OCI-LY3 (cell line): ENCODE measurements around the gene ATP12A.

Experiments used
- EZH2phosphoT487 ChIP-seq: fragments of 200-600 bp; shearing (Covaris generic); IDR thresholded peaks from 2 replicates; pipeline ENCODE4 v1.6.1; 2018; ENCODE audit warnings: antibody characterized with exemption, mixed run types, low read depth
- TF ChIP-seq, protein P1 (sequence below): fragments of 200-600, 300-600 bp; sonication (generic); IDR thresholded peaks from 2 replicates; pipeline ENCODE4 v1.5.1; 2014; ENCODE audit warnings: antibody characterized with exemption, low read length, low read depth

DNA sequence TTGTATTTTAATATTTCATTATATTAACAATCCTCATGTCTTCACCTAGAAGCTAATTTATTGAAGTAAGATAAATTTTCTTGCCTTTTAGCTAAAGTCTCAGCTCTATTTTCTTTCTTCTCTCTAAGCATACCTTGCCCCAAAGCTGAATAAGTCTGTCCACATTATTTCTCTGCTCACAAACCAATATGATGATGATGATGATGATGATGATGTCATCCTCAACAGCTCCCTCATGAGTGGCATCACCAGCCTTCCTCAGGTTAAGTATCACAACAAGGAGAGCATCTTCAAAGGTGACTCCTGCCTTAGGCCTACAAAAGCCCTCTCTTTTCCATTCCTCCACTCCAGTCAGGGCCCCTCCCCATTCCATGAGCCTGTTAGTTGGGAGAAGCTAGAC is 31.9 kb upstream of the ATP12A start:
- TF ChIP-seq, protein P1, sequence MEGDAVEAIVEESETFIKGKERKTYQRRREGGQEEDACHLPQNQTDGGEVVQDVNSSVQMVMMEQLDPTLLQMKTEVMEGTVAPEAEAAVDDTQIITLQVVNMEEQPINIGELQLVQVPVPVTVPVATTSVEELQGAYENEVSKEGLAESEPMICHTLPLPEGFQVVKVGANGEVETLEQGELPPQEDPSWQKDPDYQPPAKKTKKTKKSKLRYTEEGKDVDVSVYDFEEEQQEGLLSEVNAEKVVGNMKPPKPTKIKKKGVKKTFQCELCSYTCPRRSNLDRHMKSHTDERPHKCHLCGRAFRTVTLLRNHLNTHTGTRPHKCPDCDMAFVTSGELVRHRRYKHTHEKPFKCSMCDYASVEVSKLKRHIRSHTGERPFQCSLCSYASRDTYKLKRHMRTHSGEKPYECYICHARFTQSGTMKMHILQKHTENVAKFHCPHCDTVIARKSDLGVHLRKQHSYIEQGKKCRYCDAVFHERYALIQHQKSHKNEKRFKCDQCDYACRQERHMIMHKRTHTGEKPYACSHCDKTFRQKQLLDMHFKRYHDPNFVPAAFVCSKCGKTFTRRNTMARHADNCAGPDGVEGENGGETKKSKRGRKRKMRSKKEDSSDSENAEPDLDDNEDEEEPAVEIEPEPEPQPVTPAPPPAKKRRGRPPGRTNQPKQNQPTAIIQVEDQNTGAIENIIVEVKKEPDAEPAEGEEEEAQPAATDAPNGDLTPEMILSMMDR, result no peak
- TF ChIP-seq EZH2phosphoT487, result no peak
